DMS53 treated with DMSO at 0.1 percent for 48 hours (cell line): ENCODE results near the gene CNNM3.
A peak's percentile ranks its signal among the peaks of the same experiment; 100 is the strongest.

Source experiments
- DNase-seq: peaks from one replicate; lab custom pipeline; 2025; ENCODE audit not compliant: unreplicated experiment; lab: John Stamatoyannopoulos, UW

The CNNM3 gene

GRCh38 chr2:96816836-96817702 is 1.0 kb downstream of the CNNM3 start:
- DNase-seq: peak; percentile 31

GRCh38 chr2:96817882-96818281 is 1.8 kb downstream of the CNNM3 start:
- no peak for DNase-seq

- peak; percentile 88 for DNase-seq
Measured at GRCh38 chr2:96819128-96819875, 3.2 kb downstream of the CNNM3 start.

DNA sequence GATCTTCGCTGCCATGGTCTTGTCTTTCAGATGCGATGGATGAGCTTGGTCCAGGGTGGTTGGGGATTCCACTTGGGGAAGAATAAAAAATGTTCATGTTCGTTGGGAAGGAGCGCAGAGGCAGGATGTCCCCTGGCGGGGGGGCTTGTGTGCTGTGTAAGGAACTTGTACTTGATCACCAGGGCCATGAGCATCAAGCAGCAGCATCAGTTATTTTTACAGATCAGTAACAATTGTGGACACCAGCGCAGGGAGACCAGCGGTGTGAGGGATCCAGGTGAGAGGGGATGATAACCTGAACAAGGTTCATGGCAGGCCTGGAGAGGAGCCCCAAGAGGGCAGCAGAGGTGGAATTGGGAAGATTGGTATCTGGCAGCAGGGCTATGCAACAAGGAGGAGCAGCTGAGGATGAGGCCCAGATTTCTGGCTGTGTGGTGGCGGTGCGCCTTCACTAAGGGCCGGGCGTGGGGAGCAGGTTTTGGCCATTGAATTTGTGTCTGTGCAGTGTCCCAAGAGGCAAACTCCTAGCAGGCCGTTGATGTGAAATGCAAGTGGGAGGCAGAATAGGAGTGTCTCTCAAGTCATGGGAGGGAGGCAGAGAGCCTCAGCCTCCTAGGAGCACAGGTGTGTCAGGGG is 3.9 kb downstream of the CNNM3 start:
- DNase-seq: no peak

DNA sequence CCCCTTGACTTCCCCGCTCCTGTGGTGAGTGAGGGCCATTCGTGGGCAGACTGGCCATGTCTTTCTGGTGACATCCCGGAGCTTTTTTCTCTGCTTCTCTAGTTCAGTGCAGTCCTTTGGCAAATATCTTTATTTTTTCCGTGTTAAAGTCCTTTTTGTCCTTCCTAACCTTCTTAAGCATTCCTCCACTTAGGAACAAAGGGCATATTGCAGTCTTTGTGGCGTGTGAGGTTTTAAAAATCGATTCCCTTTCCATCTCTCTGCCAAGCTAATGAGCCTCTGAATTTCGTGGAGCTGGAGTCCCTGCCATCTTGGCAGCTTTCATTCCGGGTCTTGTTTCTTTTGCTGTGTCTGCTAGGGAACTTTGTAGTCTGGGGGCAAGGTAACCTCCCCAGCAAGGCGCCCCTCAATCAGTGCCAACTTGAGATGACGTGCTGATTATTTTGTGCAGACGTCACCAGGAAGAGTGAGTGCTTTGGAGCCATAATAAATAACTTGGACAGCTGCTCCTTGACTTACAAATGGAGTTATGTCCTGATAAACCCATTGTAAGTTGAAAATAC is 5.1 kb downstream of the CNNM3 start:
- no peak for DNase-seq

- no peak for DNase-seq
Measured at GRCh38 chr2:96822786-96823185, 6.7 kb downstream of the CNNM3 start.

DNA sequence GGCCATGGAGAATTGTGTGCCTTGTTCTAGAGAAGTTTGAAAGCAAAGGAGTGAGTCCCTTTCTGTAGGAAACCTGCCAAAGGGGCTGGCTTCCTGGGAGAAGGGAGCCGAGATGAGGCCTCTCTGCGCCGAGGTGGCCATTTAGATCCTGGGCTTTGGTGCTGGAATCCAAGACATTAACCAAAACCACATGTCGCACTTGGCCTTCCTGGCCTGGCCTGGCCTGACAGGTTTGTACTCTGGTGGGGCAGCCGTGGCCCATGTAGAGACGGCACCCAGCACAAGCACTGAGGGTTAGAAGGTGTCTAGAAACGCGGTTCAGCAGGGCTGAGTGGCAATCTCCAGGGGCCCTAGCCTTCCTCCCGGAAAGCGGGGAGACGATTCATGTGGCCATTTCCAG is 7.1 kb downstream of the CNNM3 start:
- DNase-seq: no peak

DNA sequence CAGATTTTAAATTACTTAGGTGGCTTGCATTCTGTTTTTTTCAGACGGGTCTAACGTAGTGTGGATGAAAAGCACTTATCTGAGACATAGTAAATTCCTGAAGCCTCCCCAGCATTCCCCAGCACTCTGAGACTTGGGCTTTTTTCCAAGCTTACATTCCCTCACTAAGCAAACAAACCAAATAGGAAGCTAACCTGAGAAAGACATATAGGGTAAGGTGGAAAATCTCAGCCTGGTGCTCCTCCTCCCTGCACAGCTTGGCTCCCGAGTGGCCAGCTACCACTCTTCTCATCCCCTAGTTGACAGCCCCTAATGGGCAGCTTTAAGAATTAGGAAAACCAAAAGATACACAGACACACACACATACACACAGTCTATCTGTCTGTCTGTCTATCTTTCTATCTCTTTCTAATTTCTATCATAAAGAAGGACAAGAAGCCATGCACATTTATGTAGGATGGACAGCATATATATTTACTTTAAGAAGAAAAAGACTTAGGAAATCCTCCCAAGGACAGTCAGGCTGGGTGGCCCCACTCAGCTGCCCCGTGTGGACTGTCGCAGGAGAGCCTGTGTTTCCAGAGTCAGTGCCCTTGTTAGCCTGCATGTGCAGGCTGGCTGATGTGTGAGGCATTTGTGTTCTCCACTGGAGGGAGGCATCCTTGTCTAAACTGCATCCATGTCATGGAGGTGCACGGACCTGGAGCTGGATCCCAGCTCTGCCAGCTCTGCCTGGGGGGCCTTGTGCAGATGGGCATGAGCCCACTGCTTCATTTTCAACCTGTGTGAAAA is 8.2 kb downstream of the CNNM3 start:
- DNase-seq: no peak

DNA sequence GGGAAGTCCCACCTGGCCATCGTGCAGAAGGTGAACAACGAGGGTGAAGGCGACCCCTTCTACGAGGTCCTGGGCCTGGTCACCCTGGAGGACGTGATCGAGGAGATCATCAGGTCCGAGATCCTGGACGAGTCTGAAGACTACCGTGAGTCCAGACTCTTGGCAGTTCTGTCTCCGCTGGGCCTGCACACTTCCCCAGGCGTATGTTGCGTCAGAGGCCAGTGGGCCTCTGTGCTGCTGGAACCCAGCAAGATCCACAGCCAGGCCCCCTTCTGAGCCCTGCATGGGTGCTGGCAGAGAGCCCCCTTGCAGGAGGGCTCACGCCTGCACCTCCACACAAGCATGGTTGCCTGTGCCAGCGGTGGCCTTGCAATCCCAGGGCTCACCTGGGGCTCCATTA is 9.0 kb downstream of the CNNM3 start:
- no peak for DNase-seq

DNA sequence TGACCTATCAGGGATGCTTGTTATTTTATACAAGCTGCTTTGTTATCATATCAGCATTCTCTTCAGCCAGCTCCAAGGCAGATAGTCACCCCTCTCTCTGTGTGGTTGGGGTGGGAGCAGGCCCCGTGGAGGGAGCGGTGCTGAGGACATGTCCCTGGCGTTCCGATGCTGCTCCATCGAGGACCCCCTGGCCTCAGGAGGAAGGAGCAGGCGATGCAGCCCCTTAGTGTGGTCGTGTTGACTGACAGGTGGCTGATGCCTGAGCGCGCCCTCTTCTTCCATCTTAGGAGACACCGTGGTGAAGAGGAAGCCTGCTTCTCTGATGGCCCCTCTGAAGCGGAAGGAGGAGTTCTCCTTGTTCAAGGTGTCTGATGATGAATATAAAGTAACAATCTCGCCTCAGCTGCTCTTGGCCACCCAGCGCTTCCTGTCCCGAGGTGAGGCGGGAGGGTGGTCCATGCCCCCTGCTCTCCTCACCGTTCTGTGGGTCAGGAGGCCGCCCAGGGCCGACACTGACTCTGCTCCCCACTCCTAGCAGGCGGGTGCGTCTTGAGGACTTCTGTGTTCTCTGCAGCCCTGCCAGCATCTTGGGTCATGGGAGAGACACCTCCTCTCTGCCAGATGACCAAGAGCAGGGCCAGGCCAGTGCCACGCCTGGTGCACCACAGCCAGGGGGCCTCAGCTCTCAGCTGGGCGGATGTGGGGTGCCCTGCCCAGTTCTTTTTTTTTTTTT is 10.6 kb downstream of the CNNM3 start:
- DNase-seq: no peak

DNA sequence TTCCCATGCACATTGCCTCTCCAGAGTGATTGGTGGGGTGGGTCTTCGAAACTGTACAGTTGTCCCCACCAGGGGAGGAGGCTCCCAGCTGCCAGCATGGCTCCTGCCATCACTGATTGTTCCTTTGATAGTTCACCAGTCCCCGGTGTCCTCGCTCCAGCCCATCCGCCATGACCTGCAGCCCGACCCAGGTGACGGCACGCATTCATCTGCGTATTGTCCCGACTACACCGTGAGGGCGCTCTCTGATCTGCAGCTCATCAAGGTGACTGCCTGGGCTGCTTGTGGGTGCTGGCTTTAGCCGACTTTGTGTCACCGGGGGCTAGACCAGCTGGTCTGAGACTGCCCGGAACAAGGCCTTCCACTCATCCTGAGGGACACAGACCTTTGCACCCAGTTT is 12.4 kb downstream of the CNNM3 start:
- DNase-seq: no peak

DNA sequence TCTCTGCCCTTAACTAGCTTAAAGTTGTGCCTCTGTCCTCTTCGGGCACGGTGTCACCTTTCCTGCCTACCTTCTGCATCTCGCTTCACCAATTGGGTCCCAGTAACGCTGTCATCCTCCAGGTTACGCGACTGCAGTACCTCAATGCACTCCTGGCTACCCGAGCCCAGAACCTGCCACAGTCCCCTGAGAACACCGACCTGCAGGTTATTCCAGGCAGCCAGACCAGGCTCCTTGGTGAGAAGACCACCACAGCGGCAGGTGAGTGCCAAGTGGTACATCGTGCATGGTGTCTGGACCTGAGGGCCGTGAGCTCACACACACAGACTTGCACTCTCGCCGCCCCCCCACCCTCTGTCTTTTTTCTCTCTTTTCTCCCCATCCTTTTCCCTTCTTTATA is 12.8 kb downstream of the CNNM3 start:
- no peak for DNase-seq

GRCh38 chr2:96830044-96830562 is 14.0 kb downstream of the CNNM3 start:
- DNase-seq: no peak

- DNase-seq: no peak
Measured at GRCh38 chr2:96831679-96832078, 15.6 kb downstream of the CNNM3 start.

GRCh38 chr2:96832408-96832753 is 16.3 kb downstream of the CNNM3 start:
- DNase-seq: no peak

DNA sequence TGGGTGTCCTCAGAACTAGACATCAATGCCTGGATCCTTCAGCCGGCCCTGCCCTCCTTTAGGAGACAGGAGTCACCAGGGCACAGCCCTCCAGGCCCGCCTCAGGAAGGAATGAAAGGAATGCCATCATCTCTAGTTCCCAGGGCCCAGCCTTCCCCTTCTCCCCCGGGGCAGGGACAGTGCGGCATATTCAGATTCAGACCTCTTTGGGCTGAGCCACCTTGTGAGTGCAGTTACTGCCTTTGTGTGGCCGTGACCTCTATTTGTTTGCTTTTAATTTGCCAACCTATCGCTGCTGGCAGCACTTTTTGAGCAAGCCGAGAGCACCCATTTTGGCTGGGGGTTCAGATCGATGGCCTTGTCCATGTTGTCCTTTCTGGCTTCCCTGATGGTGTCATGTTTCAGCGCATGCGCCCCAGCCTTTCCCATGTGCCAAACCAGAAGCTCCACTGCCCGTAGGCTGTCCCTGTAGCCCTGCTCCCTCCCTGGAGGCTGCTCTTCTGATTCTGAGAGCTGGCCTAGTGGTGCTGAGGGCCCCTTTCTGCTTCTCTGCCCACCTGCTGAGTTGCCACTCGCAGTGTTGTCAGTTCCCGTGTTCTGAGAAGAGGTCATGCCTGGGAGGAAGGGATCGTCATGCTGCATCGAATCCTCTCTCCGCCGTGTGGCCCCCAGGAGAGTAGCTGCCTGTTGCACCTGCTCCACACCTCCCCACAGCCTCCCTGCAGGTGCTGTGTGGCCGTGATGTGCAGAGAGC is 16.9 kb downstream of the CNNM3 start:
- peak; percentile 97 for DNase-seq

GRCh38 chr2:96835830-96836229 is 19.8 kb downstream of the CNNM3 start:
- no peak for DNase-seq

- no peak for DNase-seq
Measured at GRCh38 chr2:96837575-96837974, 21.5 kb downstream of the CNNM3 start.
